ENCODE measurements around the gene KDM4C.
"Not testable (repeated sequence)": the region's sequence is repeated elsewhere in the genome, so short reads cannot be mapped to it uniquely, and the experiment has no call there.

The KDM4C gene

GRCh38 chr9:6757456-6758247 is at the start of gene KDM4C:
TSS of gene KDM4C (plus strand) at chr9:6757973. CDS start at chr9:6792989, 35,016 bp downstream.
- peaks cover 23% of the 10 kb centered on the region for H3K4me1 Mint-ChIP-seq (ENCODE audit: low read depth)
- peak within 1 kb of the TSS; percentile 98 for H3K4me3 Mint-ChIP-seq
- H3K27me3 Mint-ChIP-seq = no peaks in the 10 kb centered on the region
- no peaks in the 10 kb centered on the region for H3K9me3 Mint-ChIP-seq (ENCODE audit: low read depth)
- H3K27ac Mint-ChIP-seq = peak within 1 kb of the TSS; percentile 99
- no peaks in the 10 kb centered on the region for H3K36me3 Mint-ChIP-seq

GRCh38 chr9:6708732-6709131 is 49.0 kb upstream of the KDM4C start:
- H3K4me1 Mint-ChIP-seq (ENCODE audit: low read depth) = peaks cover 2% of the 10 kb centered on the region
- H3K4me3 Mint-ChIP-seq = no peak overlapping the region
- H3K27ac Mint-ChIP-seq = no peak overlapping the region
- no peaks in the 10 kb centered on the region for H3K27me3 Mint-ChIP-seq
- H3K9me3 Mint-ChIP-seq (ENCODE audit: low read depth) = no peaks in the 10 kb centered on the region
- H3K36me3 Mint-ChIP-seq = no peaks in the 10 kb centered on the region

GRCh38 chr9:6711403-6711802 is 46.4 kb upstream of the KDM4C start:
- Mint-ChIP-seq H3K36me3 (no peaks in the 10 kb centered on the region), H3K4me1 (ENCODE audit: low read depth) (peaks cover 2% of the 10 kb centered on the region), H3K9me3 (ENCODE audit: low read depth) (no peaks in the 10 kb centered on the region), H3K27ac (no peak overlapping the region), H3K27me3 (no peaks in the 10 kb centered on the region), H3K4me3 (no peak overlapping the region)

- peaks cover 7% of the 10 kb centered on the region for H3K4me1 Mint-ChIP-seq (ENCODE audit: low read depth)
- no peaks in the 10 kb centered on the region for H3K9me3 Mint-ChIP-seq (ENCODE audit: low read depth)
- no peaks in the 10 kb centered on the region for H3K27me3 Mint-ChIP-seq
- no peak overlapping the region for H3K27ac Mint-ChIP-seq
- H3K36me3 Mint-ChIP-seq = no peaks in the 10 kb centered on the region
- H3K4me3 Mint-ChIP-seq = no peak overlapping the region
Measured at GRCh38 chr9:6712041-6712440, 45.7 kb upstream of the KDM4C start.

- H3K27ac Mint-ChIP-seq = no peak overlapping the region
- H3K36me3 Mint-ChIP-seq = no peaks in the 10 kb centered on the region
- no peak overlapping the region for H3K4me3 Mint-ChIP-seq
- peaks cover 7% of the 10 kb centered on the region for H3K4me1 Mint-ChIP-seq (ENCODE audit: low read depth)
- H3K9me3 Mint-ChIP-seq (ENCODE audit: low read depth) = no peaks in the 10 kb centered on the region
- no peaks in the 10 kb centered on the region for H3K27me3 Mint-ChIP-seq
Measured at GRCh38 chr9:6714176-6714575, 43.6 kb upstream of the KDM4C start.

GRCh38 chr9:6715153-6715754 is 42.5 kb upstream of the KDM4C start:
- H3K4me3 Mint-ChIP-seq = peak overlapping the region; percentile 89
- peak overlapping the region; percentile 88 for H3K27ac Mint-ChIP-seq

GRCh38 chr9:6715755-6716643 is 41.8 kb upstream of the KDM4C start:
- Mint-ChIP-seq H3K4me3 (peak overlapping the region; percentile 89), H3K36me3 (no peaks in the 10 kb centered on the region), H3K4me1 (ENCODE audit: low read depth) (peaks cover 7% of the 10 kb centered on the region), H3K9me3 (ENCODE audit: low read depth) (no peaks in the 10 kb centered on the region), H3K27me3 (no peaks in the 10 kb centered on the region), H3K27ac (peak overlapping the region; percentile 88)

More at GRCh38 chr9:6715153-6715754, 42.5 kb upstream of the KDM4C start:
- H3K4me1 Mint-ChIP-seq (ENCODE audit: low read depth); H3K36me3 Mint-ChIP-seq; H3K27me3 Mint-ChIP-seq; H3K9me3 Mint-ChIP-seq (ENCODE audit: low read depth): not testable (repeated sequence)

- no peaks in the 10 kb centered on the region for H3K36me3 Mint-ChIP-seq
Measured at GRCh38 chr9:6716766-6717165, 41.0 kb upstream of the KDM4C start.

GRCh38 chr9:6723881-6724420 is 33.8 kb upstream of the KDM4C start:
- no peaks in the 10 kb centered on the region for H3K27me3 Mint-ChIP-seq
- H3K27ac Mint-ChIP-seq = no peak overlapping the region
- no peaks in the 10 kb centered on the region for H3K4me1 Mint-ChIP-seq (ENCODE audit: low read depth)
- H3K36me3 Mint-ChIP-seq = peaks cover 3% of the 10 kb centered on the region
- no peak overlapping the region for H3K4me3 Mint-ChIP-seq
- H3K9me3 Mint-ChIP-seq (ENCODE audit: low read depth) = no peaks in the 10 kb centered on the region

More at GRCh38 chr9:6716766-6717165, 41.0 kb upstream of the KDM4C start:
- Mint-ChIP-seq H3K27me3 (no peaks in the 10 kb centered on the region), H3K4me1 (ENCODE audit: low read depth) (peaks cover 7% of the 10 kb centered on the region), H3K4me3 (peak overlapping the region; percentile 89), H3K27ac (no peak overlapping the region), H3K9me3 (ENCODE audit: low read depth) (no peaks in the 10 kb centered on the region)

GRCh38 chr9:6733257-6733656 is 24.5 kb upstream of the KDM4C start:
- Mint-ChIP-seq H3K27ac (no peak overlapping the region), H3K27me3 (no peaks in the 10 kb centered on the region), H3K4me3 (no peak overlapping the region), H3K4me1 (ENCODE audit: low read depth) (no peaks in the 10 kb centered on the region), H3K36me3 (no peaks in the 10 kb centered on the region), H3K9me3 (ENCODE audit: low read depth) (no peaks in the 10 kb centered on the region)

GRCh38 chr9:6733831-6734230 is 23.9 kb upstream of the KDM4C start:
- no peak overlapping the region for H3K27ac Mint-ChIP-seq

GRCh38 chr9:6735422-6735821 is 22.4 kb upstream of the KDM4C start:
- Mint-ChIP-seq H3K9me3 (ENCODE audit: low read depth) (no peaks in the 10 kb centered on the region), H3K27ac (no peak overlapping the region), H3K36me3 (no peaks in the 10 kb centered on the region), H3K4me3 (no peak overlapping the region), H3K4me1 (ENCODE audit: low read depth) (no peaks in the 10 kb centered on the region), H3K27me3 (no peaks in the 10 kb centered on the region)

More at GRCh38 chr9:6733831-6734230, 23.9 kb upstream of the KDM4C start:
- Mint-ChIP-seq H3K9me3 (ENCODE audit: low read depth) (no peaks in the 10 kb centered on the region), H3K4me1 (ENCODE audit: low read depth) (no peaks in the 10 kb centered on the region), H3K36me3 (no peaks in the 10 kb centered on the region), H3K27me3 (no peaks in the 10 kb centered on the region), H3K4me3 (no peak overlapping the region)

GRCh38 chr9:6739218-6739617 is 18.6 kb upstream of the KDM4C start:
- Mint-ChIP-seq H3K9me3 (ENCODE audit: low read depth) (no peaks in the 10 kb centered on the region), H3K27me3 (peaks cover 1% of the 10 kb centered on the region), H3K36me3 (no peaks in the 10 kb centered on the region), H3K4me3 (no peak overlapping the region), H3K4me1 (ENCODE audit: low read depth) (no peaks in the 10 kb centered on the region), H3K27ac (no peak overlapping the region)

GRCh38 chr9:6748861-6749260 is 8.9 kb upstream of the KDM4C start:
- H3K4me3 Mint-ChIP-seq; H3K27ac Mint-ChIP-seq; H3K9me3 Mint-ChIP-seq (ENCODE audit: low read depth); H3K36me3 Mint-ChIP-seq; H3K4me1 Mint-ChIP-seq (ENCODE audit: low read depth); H3K27me3 Mint-ChIP-seq: not testable (repeated sequence)

GRCh38 chr9:6754861-6755260 is 2.9 kb upstream of the KDM4C start:
- Mint-ChIP-seq H3K27ac (peak overlapping the region; percentile 22), H3K4me1 (ENCODE audit: low read depth) (peaks cover 18% of the 10 kb centered on the region)
- not testable (repeated sequence) for H3K36me3 Mint-ChIP-seq; H3K27me3 Mint-ChIP-seq; H3K9me3 Mint-ChIP-seq (ENCODE audit: low read depth); H3K4me3 Mint-ChIP-seq

All from activated naive CD8-positive, alpha-beta T cell (primary cell).